Measurements from ENCODE around the gene EMC1.

DNA sequence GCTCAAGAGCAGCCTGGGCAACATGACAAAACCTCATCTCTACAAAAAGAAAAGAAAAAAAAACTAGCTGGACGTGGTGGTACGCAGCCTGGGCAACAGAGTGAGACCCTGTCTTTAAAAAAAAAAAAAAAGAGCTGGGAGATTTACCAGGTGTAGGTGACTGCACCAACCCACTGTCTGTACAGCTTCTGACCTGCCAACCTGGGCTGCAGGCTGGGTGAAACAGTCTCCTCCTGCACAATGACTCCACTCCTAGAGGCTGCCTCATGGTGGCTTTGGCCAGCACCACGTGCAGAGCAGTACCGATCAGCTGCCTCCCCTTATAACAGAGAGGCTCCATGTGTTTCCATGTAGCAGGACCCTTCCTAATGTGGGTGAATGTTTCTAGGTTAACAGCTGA, 4.0 kb upstream of the EMC1 start:
- no peak for TF ChIP-seq EP300 (IDR thresholded peaks at IDR 0.05; ENCODE audit: borderline replicate concordance)
- no peak for TF ChIP-seq CEBPB (IDR thresholded peaks at IDR 0.05)
- no peak for TF ChIP-seq YY1 (IDR thresholded peaks at IDR 0.05; ENCODE audit: low read depth)
- TF ChIP-seq FOXM1 (IDR thresholded peaks at IDR 0.05; ENCODE audit: borderline replicate concordance, low read depth): no peak
- TF ChIP-seq MAX (IDR thresholded peaks at IDR 0.05): no peak
- no peak for TF ChIP-seq REST (IDR thresholded peaks at IDR 0.05; ENCODE audit: low read depth)
- TF ChIP-seq TAF1 (IDR thresholded peaks at IDR 0.05; ENCODE audit: low read depth): no peak
- no peak for TF ChIP-seq EGR1 (IDR thresholded peaks at IDR 0.05)
- no peak for TF ChIP-seq TCF12 (IDR thresholded peaks at IDR 0.05; ENCODE audit: low read depth)
